C4-2B (cell line): ENCODE data around the gene TMED5.

Experiments used
- CTCF ChIP-seq: fragments of 450-650 bp; conservative IDR thresholded peaks from 2 replicates; pipeline ENCODE4 v1.5.1; 2017; ENCODE audit warnings: mild to moderate bottlenecking
- ZFX ChIP-seq: fragments of 450-650 bp; IDR thresholded peaks from 2 replicates; pipeline ENCODE4 v1.6.1; 2017

DNA sequence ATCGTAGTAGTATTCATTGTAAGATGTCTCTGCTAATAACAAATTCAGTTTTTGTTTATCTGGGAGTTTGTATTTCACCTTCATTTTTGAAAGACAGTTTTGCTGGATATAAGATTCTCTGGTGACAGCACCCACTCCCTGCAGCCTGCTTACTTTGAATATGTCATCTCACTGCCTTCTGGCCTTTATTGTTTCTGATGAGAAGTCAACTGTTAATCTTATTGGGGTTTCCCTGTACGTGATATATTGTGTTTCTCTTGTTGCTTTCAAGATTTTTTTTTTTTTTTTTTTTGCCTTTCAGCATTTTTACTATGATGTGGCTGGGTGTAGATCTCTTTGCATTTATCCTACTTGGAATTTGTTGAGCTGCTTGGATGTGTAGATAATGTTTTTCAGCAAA lies 71.9 kb downstream of the TMED5 start:
- no peak for TF ChIP-seq CTCF
- TF ChIP-seq ZFX = no peak
